ENCODE measurements around the gene YIPF1.

DNA sequence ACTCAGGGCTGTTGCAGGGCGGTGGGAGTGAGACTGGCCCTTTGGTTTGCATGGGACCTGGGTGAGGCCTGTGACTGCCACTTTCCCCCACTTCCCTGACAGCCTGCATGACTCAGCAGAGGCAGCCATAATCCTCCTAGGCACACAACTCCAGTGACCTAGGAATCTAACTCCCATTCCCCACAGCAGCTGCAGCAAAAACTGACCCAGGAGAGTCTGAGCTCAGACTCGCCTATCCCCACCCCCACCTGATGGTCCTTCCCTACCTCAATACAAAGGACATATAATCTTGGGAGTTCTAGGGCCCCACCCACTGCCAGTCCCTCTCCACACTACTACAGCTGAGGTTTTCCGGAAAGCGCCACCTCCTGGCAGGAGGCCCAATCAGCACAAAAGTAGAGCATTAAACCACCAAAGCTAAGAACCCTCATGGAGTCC, 78.2 kb downstream of the YIPF1 start:
- TF ChIP-seq, protein P1, sequence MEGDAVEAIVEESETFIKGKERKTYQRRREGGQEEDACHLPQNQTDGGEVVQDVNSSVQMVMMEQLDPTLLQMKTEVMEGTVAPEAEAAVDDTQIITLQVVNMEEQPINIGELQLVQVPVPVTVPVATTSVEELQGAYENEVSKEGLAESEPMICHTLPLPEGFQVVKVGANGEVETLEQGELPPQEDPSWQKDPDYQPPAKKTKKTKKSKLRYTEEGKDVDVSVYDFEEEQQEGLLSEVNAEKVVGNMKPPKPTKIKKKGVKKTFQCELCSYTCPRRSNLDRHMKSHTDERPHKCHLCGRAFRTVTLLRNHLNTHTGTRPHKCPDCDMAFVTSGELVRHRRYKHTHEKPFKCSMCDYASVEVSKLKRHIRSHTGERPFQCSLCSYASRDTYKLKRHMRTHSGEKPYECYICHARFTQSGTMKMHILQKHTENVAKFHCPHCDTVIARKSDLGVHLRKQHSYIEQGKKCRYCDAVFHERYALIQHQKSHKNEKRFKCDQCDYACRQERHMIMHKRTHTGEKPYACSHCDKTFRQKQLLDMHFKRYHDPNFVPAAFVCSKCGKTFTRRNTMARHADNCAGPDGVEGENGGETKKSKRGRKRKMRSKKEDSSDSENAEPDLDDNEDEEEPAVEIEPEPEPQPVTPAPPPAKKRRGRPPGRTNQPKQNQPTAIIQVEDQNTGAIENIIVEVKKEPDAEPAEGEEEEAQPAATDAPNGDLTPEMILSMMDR (IDR thresholded peaks at IDR 0.05) = no peak
- TF ChIP-seq POLR2A (IDR thresholded peaks at IDR 0.05) = no peak
